VCaP (cell line): ENCODE results near the gene MFRP.
A peak's percentile ranks its signal among the peaks of the same experiment; 100 is the strongest.

Source experiments
- H3K27ac ChIP-seq: fragments of 450-650 bp; 2 replicates; pipeline ENCODE4 v1.5.1; 2017
- TF ChIP-seq, protein P1 (sequence below): fragments of 450-650 bp; conservative IDR thresholded peaks from 2 replicates; pipeline ENCODE4 v1.5.1; 2017; ENCODE audit warnings: mild to moderate bottlenecking, moderate library complexity

The MFRP gene

DNA sequence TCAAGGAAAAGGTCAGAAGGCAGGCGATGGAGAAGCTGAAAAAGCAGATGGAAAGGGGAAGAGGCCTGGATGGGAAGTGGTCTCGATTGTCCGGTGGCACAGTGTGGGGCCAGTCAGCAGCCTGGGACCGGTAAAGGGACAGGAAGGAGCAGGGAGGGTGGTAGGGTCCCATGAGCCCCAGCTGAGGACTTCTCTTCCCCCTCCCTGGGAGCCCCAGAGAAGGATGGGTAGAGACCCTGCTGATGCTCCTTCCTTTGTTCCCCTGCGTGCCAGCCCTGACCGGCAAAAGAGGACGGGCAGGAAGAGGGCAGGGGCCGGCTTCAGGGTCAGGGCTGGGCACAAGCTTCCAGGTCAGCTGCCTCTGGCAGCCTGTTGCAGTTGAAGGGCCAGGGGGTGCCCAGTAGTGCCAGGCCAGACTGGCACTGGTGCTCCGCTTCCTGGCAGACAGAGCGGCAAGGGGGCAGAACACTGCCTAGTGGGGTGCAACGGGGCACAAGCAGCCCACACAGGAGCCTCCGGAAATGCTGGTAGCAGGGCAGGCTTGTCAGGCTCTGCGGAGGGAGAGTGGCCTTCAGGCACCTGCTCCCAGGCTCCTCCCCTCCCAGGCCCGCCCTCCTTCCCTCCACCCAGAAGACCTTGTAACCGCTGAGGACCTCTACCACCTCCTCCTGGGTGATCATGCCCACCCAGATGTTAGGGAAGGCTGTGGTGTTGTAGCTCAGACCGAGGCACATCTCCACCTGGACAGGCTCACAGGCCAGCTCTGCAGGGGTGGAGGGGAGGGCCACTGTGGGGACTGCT is 5.1 kb downstream of the MFRP start:
- H3K27ac ChIP-seq = no peak overlapping the region

DNA sequence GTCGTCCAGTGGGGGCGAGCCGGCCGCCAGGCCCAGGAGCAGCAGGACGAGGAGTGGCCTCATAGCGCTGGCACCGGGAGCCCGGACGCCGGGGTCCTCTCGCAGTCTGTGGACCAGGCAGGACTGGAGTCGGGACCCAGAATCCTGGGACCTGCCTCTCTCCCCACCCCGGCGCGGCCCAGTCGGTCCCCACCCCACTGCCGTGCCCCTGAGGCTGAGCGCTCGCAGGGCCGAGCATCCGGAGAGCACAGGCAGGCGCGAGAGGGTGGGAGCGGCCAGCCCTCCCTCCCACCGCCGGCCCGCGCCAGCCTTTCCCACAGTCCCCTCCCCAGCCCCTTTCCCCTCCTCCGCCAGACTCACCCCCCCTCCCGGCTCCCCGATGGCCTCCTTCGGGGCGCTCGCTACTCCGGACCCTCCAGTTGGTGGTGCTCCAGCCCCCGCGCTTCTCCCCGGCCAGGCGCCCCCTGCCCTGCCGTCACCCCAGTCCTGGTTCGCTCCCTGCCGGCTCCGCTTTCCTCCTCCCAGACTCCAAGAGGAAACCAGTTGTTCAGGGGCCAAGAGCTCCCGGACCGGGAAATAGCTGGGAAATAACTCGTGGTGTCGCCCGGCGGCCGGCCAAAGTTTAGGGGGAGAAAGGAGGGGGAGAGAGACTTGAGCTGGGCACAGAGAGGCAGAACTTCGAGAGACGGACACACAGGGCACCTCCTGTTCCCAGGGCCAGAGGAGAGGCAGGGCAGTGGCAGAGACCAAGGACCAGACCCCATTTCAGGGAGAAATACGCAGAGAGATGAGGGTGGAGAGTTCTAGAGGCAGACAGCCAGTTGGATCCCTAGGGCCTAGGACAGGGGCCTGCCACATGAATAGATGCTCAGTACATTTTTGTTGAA is 5.9 kb downstream of the MFRP start, which contains the start of gene C1QTNF5:
Gene C1QTNF5, minus strand, starts transcription at position 549 of the 887 bp plus-strand sequence. Its CDS starts 486 bp downstream, at position 63.
- TF ChIP-seq, protein P1, sequence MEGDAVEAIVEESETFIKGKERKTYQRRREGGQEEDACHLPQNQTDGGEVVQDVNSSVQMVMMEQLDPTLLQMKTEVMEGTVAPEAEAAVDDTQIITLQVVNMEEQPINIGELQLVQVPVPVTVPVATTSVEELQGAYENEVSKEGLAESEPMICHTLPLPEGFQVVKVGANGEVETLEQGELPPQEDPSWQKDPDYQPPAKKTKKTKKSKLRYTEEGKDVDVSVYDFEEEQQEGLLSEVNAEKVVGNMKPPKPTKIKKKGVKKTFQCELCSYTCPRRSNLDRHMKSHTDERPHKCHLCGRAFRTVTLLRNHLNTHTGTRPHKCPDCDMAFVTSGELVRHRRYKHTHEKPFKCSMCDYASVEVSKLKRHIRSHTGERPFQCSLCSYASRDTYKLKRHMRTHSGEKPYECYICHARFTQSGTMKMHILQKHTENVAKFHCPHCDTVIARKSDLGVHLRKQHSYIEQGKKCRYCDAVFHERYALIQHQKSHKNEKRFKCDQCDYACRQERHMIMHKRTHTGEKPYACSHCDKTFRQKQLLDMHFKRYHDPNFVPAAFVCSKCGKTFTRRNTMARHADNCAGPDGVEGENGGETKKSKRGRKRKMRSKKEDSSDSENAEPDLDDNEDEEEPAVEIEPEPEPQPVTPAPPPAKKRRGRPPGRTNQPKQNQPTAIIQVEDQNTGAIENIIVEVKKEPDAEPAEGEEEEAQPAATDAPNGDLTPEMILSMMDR = no peak
- H3K27ac ChIP-seq = no peak within 1 kb of the TSS

More for the DNA sequence above, 5.1 kb downstream of the MFRP start:
- TF ChIP-seq, protein P1 = no peak

DNA sequence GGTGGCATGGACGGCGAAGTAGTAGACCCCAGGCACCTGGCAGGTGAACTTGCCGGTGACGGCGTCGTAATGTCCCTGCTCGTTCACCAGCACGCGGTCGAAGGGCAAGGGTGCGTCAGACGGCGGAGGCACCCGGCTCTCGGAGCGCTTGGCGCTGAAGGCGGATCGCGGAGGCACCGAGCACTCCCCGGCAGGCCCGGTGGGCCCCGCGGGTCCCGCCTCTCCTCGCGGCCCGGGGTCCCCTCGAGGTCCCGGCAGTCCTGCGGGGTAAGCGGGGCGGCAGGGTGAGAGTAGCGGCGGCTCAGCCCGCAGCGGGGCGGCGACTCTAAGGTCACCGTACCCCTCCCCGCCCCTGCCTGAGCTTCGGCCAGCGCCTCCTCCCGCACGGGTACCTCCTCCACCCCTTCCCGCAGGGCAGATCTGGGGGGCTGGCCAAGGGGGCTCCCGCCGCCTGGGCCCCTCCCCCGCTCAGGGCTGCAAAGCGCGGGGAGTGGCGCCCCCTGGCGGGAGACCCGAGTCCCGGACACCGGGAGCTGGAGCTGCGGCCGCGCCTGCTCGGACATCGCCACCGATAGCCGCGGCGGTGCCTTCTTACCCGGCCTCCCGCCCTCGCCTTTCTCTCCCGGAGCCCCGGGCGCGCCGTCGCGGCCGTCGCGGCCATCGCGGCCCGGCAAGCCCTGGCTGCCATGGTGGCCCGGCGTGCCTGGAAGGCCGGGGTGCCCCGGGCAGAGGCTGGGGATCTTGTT is 6.7 kb downstream of the MFRP start:
- TF ChIP-seq, protein P1 = peak; percentile 91
- H3K27ac ChIP-seq = no peak overlapping the region

DNA sequence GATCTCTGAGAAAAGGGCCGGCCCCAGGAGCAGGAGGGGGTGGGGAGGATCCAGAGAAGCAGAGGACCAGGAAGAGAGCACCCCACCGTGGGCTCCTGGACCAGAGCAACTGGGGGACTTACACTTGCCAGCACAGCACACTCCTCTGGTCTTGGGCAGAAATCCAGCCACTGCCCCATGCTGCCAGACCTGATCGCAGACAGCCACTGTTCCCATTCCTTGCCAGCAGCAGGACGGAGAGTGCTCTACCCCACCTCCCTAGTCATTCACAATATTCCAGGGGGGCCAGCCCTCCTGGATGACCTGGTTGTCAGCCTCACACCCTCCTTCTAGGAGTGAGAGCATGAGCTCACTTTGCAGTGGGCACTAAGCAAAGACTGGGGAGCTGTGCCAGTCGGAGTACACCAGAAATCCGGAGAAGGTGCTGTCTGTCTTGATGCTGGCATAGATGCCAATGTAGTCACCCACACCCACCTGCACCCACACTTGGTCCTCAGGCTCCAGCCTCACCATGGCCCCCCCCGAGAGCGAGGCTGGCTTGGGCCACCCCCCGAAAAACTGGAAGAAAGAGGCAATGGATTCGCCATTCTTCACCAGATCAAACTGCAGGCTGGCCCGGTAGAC is 7.4 kb downstream of the MFRP start:
- H3K27ac ChIP-seq = no peak overlapping the region
- TF ChIP-seq, protein P1 = no peak

DNA sequence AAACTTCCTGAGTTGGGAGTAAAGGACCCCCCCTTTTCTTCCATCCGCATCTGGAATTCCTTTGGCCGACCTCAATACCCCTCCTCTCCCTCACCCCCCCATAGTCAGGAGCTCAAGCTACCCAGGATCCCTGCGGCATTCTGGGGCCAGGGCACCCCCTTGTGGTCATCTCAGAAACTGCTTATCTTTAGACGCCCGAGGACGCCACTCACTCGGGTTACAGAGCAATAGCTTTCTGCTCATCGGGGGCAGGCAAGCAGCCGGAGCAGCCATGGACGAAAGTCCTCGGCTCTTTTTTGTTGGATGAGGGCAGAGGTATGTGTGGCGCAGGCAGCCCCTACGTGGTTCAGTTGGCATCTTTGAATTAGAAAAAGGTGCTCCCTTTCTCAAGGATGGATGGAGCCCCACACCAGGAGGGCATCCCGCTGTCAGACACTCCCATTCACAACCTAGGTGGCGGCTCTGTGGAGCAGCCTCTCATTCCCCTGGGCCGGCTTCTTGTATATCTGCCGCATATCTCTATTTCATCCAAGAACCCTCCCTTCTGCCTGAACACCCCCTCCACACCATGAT is 8.1 kb downstream of the MFRP start:
- no peak overlapping the region for H3K27ac ChIP-seq
- TF ChIP-seq, protein P1 = peak; percentile 92

DNA sequence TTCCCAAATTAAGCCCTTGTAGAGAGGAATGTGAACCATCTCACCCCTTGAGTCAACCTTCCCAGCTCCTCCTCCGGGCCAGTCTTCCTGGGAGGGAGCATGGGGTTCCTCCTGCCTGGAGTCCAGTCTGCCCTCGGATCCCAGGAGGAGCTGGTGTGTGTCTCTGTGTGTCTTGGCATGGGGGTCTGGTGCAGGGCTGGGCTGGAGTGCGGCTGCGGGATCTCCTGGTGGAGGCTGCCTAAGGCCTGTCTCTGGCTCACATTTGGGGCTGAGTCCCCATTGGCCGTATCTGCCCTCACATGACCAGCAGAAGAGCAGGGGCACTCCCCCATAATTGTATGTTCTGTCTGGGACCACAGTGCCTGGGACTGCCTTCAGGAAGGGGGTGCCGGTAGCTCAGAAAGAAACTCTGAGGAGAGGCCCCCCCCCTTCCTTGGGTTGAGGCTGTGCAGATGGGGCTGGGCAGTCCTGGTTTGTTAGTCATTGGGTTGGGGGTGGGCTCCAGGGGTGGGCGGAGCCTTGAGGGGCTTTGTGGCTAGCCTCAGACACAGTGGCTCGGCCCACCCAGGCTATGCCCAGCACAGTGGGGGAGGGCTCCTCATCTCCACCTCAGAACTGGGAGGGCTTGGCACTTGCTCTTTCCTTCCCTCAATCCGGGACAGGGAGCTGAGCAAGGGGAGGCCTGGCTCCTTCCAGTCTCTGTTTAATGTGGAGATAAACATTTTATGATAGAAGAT is 8.8 kb downstream of the MFRP start:
- TF ChIP-seq, protein P1 = no peak
- no peak overlapping the region for H3K27ac ChIP-seq
